Measurements from ENCODE around the gene FGFR3. TPM values are rescaled to one million over a fixed set of nuclear protein-coding genes. Genes with fewer than 3 reads are reported as not detected.

Gene FGFR3
- total RNA-seq, 1 donor from 2014 or later: 11.3 TPM

DNA sequence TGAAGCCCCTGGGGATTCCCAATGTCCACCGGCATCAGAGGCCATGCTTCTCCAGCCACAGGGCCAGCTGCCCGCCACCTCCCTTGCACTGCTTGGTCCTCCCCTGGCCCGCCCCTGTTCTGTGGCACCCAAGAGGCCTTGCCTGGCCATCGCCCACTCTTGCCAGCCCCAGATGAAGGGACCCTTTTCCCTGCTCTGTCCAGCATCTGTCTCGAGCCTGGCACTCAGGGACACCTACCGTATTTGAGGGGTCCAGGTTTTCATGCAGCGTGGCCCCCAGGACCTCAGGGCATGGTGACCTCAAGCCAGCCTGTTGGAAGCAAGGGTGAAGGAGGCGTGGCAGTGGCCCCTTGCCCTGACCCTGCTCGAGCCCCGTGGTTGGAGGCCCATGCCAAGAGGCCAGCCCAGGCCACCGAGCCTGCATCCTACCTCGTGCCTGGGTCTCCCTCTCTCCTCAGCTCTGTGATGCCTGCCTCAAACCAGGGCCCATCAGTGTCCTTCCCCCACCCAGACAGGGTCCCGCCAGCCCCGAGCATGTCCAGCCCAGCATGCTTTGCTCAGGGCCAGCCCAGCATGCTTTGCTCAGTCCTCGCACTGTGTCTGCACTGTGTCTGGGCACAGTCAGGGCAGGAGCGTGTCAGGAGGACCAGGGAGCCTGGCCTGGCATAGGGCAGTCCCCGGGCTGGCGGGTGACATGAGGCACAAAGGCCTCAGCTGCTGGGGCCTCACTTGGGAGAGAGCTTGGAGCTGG lies 14.3 kb upstream of the FGFR3 start:
- TF ChIP-seq, protein P1, sequence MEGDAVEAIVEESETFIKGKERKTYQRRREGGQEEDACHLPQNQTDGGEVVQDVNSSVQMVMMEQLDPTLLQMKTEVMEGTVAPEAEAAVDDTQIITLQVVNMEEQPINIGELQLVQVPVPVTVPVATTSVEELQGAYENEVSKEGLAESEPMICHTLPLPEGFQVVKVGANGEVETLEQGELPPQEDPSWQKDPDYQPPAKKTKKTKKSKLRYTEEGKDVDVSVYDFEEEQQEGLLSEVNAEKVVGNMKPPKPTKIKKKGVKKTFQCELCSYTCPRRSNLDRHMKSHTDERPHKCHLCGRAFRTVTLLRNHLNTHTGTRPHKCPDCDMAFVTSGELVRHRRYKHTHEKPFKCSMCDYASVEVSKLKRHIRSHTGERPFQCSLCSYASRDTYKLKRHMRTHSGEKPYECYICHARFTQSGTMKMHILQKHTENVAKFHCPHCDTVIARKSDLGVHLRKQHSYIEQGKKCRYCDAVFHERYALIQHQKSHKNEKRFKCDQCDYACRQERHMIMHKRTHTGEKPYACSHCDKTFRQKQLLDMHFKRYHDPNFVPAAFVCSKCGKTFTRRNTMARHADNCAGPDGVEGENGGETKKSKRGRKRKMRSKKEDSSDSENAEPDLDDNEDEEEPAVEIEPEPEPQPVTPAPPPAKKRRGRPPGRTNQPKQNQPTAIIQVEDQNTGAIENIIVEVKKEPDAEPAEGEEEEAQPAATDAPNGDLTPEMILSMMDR (IDR thresholded peaks at IDR 0.05; ENCODE audit: partially characterized antibody, unreplicated experiment): no peak
- H3K9me3 Mint-ChIP-seq (ENCODE audit: unreplicated experiment): peaks cover 2% of the 10 kb centered on the region
- no peak overlapping the region for H3K4me3 Mint-ChIP-seq (ENCODE audit: unreplicated experiment)
- DNase-seq: no peak
- no peaks in the 10 kb centered on the region for H3K4me1 Mint-ChIP-seq (ENCODE audit: low read depth, unreplicated experiment)
- no peaks in the 10 kb centered on the region for H3K36me3 Mint-ChIP-seq (ENCODE audit: unreplicated experiment)
- peaks cover 1% of the 10 kb centered on the region for H3K27me3 Mint-ChIP-seq (ENCODE audit: unreplicated experiment)
- H3K27ac Mint-ChIP-seq (ENCODE audit: unreplicated experiment): no peak overlapping the region

DNA sequence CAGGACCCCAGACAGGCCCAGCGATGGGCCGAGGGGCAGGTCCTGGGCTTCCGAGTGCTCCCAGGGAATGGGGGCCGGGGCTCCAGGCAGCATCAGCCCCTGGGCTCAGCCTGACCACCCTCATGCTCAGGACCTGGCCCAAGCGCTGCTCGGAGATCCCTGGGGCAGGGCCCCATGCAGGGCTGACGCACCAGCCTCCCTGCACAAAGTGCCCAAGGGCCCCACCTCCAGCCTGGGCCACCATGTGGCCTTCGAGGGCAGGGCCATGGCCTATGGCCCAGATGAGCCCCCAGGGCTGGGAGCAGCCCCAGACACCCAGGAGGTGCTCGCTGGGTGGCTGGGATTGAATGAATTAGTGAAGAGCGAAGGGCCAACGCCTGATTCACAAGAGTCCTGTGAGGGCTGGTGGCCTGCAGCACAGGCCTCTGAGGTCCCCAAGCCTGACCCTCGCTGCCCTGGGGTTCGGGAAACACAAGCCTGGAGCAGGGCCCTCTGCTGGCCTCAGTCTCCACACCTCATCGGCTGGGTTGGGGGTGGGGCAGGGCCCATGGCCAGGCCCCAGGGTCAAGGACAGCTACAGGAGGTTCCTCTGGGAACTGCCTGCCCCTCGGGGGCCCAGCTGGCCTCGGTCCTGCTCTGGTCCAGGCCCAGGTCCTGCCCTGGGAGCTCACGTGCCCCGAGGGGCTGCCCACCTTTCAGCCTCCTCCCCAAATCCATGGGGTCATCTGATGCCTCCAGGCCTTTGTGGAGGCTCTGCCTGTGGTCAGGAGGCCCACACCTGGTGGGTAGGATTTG lies 13.3 kb upstream of the FGFR3 start:
- H3K27ac Mint-ChIP-seq (ENCODE audit: unreplicated experiment): no peak overlapping the region
- H3K9me3 Mint-ChIP-seq (ENCODE audit: unreplicated experiment): peaks cover 2% of the 10 kb centered on the region

DNA sequence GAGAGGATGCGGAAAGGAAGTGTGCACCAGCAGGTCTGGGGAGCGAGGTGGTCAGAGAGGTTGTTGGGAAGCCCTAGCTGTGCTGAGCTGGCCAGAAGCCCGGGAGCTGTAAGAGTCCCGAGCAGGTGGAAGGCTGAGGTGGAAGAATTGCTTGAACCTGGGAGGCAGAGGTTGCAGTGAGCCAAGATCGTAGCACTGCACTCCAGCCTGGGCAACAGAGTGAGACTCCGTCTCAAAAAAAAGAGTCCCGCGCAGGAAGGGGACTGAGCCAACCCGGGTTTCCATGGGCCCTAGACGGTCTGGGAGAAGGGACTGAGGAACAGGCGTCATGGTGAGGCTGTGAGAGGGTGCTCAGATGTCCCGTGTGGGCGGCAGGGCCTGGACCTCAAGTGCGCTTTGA lies 12.7 kb upstream of the FGFR3 start:
- peaks cover 1% of the 10 kb centered on the region for H3K27me3 Mint-ChIP-seq (ENCODE audit: unreplicated experiment)
- H3K27ac Mint-ChIP-seq (ENCODE audit: unreplicated experiment): no peak overlapping the region
- no peaks in the 10 kb centered on the region for H3K4me1 Mint-ChIP-seq (ENCODE audit: low read depth, unreplicated experiment)
- H3K4me3 Mint-ChIP-seq (ENCODE audit: unreplicated experiment): no peak overlapping the region
- H3K9me3 Mint-ChIP-seq (ENCODE audit: unreplicated experiment): peaks cover 2% of the 10 kb centered on the region
- TF ChIP-seq, protein P1 (IDR thresholded peaks at IDR 0.05; ENCODE audit: partially characterized antibody, unreplicated experiment): no peak
- no peak for DNase-seq
- no peaks in the 10 kb centered on the region for H3K36me3 Mint-ChIP-seq (ENCODE audit: unreplicated experiment)

More for the DNA sequence above, 13.3 kb upstream of the FGFR3 start:
- Mint-ChIP-seq H3K36me3 (ENCODE audit: unreplicated experiment) (no peaks in the 10 kb centered on the region), H3K4me1 (ENCODE audit: low read depth, unreplicated experiment) (no peaks in the 10 kb centered on the region), H3K27me3 (ENCODE audit: unreplicated experiment) (peaks cover 1% of the 10 kb centered on the region), H3K4me3 (ENCODE audit: unreplicated experiment) (no peak overlapping the region)
- DNase-seq: no peak
- TF ChIP-seq, protein P1 (IDR thresholded peaks at IDR 0.05; ENCODE audit: partially characterized antibody, unreplicated experiment): no peak

DNA sequence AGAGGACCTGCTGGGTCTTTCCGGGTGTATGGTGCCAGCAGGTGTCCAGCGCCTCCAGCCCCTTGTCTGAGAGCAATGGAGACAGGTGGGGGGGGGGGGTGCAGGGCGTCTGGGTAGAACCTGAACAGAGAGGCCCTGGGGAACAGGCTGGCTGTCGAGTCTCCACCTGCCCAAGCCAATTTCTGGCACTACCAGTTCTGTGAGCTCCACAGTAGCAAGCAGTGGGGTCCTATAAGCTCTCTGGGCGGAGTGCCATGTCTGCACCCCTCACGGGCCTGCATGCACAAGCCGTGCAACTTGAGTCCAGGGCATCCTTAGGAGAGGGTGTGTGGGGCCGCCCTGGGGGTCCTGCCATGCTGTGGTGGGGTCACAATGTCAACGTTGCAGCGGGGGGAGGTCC lies 10.1 kb upstream of the FGFR3 start:
- TF ChIP-seq, protein P1 (IDR thresholded peaks at IDR 0.05; ENCODE audit: partially characterized antibody, unreplicated experiment): no peak
- Mint-ChIP-seq H3K4me3 (ENCODE audit: unreplicated experiment) (no peak overlapping the region), H3K4me1 (ENCODE audit: low read depth, unreplicated experiment) (no peaks in the 10 kb centered on the region), H3K27ac (ENCODE audit: unreplicated experiment) (no peak overlapping the region), H3K36me3 (ENCODE audit: unreplicated experiment) (no peaks in the 10 kb centered on the region), H3K27me3 (ENCODE audit: unreplicated experiment) (no peaks in the 10 kb centered on the region), H3K9me3 (ENCODE audit: unreplicated experiment) (peaks cover 2% of the 10 kb centered on the region)
- no peak for DNase-seq

DNA sequence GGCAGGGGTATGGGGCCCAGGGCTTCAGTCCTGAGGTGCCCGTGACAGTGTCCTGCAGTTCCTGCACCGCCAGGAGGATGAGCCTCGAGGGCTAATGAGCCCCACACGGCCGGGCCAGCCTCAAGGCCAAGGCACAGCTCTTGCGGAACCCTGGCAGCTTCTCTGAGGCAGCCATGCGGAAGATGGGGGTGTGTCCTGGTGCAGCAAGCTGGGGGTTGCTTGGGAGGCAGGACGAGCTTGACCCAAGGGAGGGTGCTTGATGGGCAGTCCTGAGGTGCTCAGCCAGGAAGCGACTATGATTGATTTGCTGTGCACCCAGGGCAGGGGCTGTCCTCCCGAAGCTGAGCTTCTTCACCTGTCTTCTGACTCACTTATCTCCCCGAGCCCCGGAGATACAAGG lies 9.1 kb upstream of the FGFR3 start:
- Mint-ChIP-seq H3K9me3 (ENCODE audit: unreplicated experiment) (peaks cover 2% of the 10 kb centered on the region), H3K36me3 (ENCODE audit: unreplicated experiment) (no peaks in the 10 kb centered on the region)
- TF ChIP-seq, protein P1 (IDR thresholded peaks at IDR 0.05; ENCODE audit: partially characterized antibody, unreplicated experiment): no peak

More for the DNA sequence above, 9.1 kb upstream of the FGFR3 start:
- Mint-ChIP-seq H3K4me3 (ENCODE audit: unreplicated experiment) (no peak overlapping the region), H3K27me3 (ENCODE audit: unreplicated experiment) (no peaks in the 10 kb centered on the region), H3K27ac (ENCODE audit: unreplicated experiment) (no peak overlapping the region), H3K4me1 (ENCODE audit: low read depth, unreplicated experiment) (no peaks in the 10 kb centered on the region)
- no peak for DNase-seq
